ENCODE results near the gene PHF19.

DNA sequence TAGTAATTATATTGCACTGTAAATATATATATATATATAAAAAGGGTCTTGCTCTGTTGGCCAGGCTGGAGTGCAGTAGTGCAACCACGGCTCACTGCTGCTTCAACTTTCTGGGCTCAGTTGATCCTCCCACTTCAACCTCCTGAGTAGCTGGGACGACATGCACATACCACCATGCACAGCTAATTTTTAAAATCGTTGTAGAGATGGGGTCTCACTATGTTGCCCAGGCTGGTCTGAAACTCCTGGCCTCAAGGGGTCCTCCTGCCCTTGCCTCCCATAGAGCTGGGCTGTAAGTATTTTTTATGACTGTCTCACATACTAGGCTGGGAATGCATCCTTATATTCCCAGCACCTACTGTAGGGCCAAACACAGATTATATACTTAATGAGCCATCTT, 46.1 kb downstream of the PHF19 start:
- TF ChIP-seq CTCF (IDR thresholded peaks at IDR 0.05; ENCODE audit: low read depth, low read length, poor library complexity, severe bottlenecking): no peak
- TF ChIP-seq EZH2phosphoT487 (IDR thresholded peaks at IDR 0.05; ENCODE audit: borderline replicate concordance, low read length): no peak

Measured in DOHH2 (cell line).